ENCODE data around the gene NBEA.

NBEA gene

DNA sequence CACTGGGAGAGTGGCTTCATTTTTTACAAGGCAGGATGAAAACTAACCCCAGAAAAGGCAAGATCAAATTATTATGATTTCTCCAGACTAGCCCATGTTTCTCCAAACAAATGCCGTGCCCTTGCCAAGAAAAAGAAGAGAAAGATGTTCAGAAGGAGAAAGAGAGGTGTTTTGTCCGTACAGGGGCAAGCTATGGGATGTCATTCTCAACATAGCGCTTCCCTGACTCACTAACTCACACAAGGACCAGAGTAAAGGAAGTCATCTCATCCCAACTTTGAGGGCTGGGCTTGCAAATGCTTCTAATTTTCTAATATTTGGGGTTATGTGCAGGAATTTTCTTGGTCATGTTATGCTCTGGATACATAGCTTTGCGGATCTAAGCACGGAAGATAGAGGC is 758.6 kb downstream of the NBEA start:
- TF ChIP-seq, protein P1, sequence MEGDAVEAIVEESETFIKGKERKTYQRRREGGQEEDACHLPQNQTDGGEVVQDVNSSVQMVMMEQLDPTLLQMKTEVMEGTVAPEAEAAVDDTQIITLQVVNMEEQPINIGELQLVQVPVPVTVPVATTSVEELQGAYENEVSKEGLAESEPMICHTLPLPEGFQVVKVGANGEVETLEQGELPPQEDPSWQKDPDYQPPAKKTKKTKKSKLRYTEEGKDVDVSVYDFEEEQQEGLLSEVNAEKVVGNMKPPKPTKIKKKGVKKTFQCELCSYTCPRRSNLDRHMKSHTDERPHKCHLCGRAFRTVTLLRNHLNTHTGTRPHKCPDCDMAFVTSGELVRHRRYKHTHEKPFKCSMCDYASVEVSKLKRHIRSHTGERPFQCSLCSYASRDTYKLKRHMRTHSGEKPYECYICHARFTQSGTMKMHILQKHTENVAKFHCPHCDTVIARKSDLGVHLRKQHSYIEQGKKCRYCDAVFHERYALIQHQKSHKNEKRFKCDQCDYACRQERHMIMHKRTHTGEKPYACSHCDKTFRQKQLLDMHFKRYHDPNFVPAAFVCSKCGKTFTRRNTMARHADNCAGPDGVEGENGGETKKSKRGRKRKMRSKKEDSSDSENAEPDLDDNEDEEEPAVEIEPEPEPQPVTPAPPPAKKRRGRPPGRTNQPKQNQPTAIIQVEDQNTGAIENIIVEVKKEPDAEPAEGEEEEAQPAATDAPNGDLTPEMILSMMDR (IDR thresholded peaks at IDR 0.05; ENCODE audit: control extremely low read depth, extremely low read depth, low read depth, missing control alignments): no peak
- ChIA-PET POLR2A (no interaction called here), CTCF (no interaction called here)
- no peak for DNase-seq (ENCODE audit: extremely low spot score)

GRCh38 chr13:35702316-35702715 is 760.2 kb downstream of the NBEA start:
- ChIA-PET POLR2A (no interaction called here), CTCF (no interaction called here)
- DNase-seq (ENCODE audit: extremely low spot score): no peak

GRCh38 chr13:35703061-35703460 is 761.0 kb downstream of the NBEA start:
- ChIA-PET CTCF (no interaction called here), POLR2A (no interaction called here)
- no peak for DNase-seq (ENCODE audit: extremely low spot score)
- TF ChIP-seq, protein P1 (IDR thresholded peaks at IDR 0.05; ENCODE audit: control extremely low read depth, extremely low read depth, low read depth, missing control alignments): no peak

More at GRCh38 chr13:35702316-35702715, 760.2 kb downstream of the NBEA start:
- TF ChIP-seq, protein P1 (IDR thresholded peaks at IDR 0.05; ENCODE audit: control extremely low read depth, extremely low read depth, low read depth, missing control alignments): no peak

GRCh38 chr13:35704331-35704730 is 762.3 kb downstream of the NBEA start:
- CTCF ChIA-PET: no interaction called here
- POLR2A ChIA-PET: no interaction called here
- no peak for DNase-seq (ENCODE audit: extremely low spot score)
- TF ChIP-seq, protein P1 (IDR thresholded peaks at IDR 0.05; ENCODE audit: control extremely low read depth, extremely low read depth, low read depth, missing control alignments): no peak

DNA sequence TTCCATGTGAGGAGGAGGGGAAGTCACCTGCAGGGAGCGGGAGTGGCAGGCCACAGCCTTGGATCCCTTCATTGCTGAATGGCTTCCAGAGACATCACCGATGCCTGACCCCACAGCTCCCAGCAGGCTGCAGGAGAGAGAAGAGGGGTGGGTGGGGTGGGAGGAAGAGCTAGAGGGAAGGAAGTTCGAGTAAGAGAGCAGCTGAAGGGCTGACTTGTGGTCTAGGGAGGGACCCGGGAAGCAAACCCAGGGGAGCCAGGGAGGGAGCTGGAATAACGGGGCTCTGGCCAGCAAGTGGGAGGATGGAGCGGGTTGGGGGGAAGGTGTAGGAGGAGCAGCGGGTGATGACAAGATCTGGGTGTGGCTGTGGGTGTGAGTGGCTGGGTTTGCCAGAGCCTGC is 764.2 kb downstream of the NBEA start:
- no peak for DNase-seq (ENCODE audit: extremely low spot score)
- POLR2A ChIA-PET: no interaction called here
- TF ChIP-seq, protein P1 (IDR thresholded peaks at IDR 0.05; ENCODE audit: control extremely low read depth, extremely low read depth, low read depth, missing control alignments): no peak
- CTCF ChIA-PET: no interaction called here

GRCh38 chr13:35706721-35707120 is 764.7 kb downstream of the NBEA start:
- ChIA-PET CTCF (no interaction called here), POLR2A (no interaction called here)
- no peak for DNase-seq (ENCODE audit: extremely low spot score)
- TF ChIP-seq, protein P1 (IDR thresholded peaks at IDR 0.05; ENCODE audit: control extremely low read depth, extremely low read depth, low read depth, missing control alignments): no peak

DNA sequence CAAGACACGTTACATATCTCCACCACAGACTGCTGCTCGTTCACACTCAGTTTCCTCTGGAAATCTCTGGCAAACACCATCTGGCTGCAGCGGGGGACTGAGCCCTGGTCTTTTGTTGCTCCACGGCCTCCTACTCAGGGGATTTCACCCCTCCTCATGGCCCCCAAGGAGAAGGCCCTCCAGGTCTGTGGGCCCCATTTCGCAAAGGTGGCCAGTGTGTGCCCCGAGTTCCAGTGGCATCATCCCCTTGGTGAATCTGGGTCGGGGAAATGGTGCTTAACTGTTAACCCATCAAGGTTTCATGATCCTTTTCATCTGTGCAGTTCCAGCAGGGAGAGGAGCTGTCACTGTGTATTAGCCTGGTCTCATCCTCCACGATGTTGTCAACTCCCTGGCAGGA is 769.8 kb downstream of the NBEA start:
- TF ChIP-seq, protein P1 (IDR thresholded peaks at IDR 0.05; ENCODE audit: control extremely low read depth, extremely low read depth, low read depth, missing control alignments): no peak
- ChIA-PET CTCF (no interaction called here), POLR2A (no interaction called here)
- no peak for DNase-seq (ENCODE audit: extremely low spot score)

Data from GM10248 (cell line).